ENCODE measurements around the gene COX18. TPM values are rescaled to one million over a fixed set of nuclear protein-coding genes. Genes with fewer than 3 reads are reported as not detected.
A peak's percentile ranks its signal among the peaks of the same experiment; 100 is the strongest.

Gene COX18
- total RNA-seq, 1 donor from 2014 or later = 15.4 TPM

DNA sequence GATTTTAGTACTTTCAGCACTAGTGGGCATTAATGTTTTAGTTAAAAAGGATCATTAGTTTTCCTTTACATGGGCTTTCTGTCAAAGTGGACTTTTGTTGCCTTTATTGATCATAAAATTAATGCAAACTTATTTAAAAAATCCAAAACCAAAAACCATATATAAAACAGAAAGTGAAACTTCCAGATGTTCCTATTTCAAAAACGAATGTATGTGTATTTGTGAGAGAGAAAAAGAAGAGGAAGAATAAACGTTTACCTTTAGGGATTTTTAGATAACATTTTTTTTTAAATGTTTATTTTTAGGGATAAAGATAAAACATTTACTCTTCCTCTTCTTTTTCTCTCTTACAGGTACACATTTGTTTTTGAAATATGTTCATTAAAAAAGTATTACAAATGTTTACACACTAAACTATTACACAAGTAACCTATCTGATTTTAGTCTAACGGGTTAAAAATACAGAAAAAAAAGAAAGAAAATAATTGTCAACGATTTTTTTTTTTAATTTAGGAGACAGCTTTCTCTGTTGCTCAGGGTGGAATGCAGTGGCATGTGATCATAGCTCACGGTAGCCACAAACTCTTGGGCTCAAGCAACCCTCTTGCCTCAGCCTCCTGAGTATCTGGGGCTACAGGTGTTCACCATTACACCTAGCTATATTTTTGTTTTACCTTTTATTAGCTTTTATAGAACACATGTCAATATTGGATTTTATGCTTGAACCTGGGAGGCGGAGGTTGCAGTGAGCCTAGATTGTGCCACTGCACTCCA is 16.8 kb upstream of the COX18 start:
- Mint-ChIP-seq H3K4me1 (ENCODE audit: low read depth) (no peaks in the 10 kb centered on the region), H3K4me3 (ENCODE audit: low read depth) (no peak overlapping the region), H3K27ac (no peak overlapping the region), H3K36me3 (ENCODE audit: insufficient read depth) (peaks cover 21% of the 10 kb centered on the region), H3K9me3 (ENCODE audit: low read depth) (no peaks in the 10 kb centered on the region), H3K27me3 (no peaks in the 10 kb centered on the region)
- DNase-seq (ENCODE audit: low spot score, unreplicated experiment) = no peak
- TF ChIP-seq, protein P1, sequence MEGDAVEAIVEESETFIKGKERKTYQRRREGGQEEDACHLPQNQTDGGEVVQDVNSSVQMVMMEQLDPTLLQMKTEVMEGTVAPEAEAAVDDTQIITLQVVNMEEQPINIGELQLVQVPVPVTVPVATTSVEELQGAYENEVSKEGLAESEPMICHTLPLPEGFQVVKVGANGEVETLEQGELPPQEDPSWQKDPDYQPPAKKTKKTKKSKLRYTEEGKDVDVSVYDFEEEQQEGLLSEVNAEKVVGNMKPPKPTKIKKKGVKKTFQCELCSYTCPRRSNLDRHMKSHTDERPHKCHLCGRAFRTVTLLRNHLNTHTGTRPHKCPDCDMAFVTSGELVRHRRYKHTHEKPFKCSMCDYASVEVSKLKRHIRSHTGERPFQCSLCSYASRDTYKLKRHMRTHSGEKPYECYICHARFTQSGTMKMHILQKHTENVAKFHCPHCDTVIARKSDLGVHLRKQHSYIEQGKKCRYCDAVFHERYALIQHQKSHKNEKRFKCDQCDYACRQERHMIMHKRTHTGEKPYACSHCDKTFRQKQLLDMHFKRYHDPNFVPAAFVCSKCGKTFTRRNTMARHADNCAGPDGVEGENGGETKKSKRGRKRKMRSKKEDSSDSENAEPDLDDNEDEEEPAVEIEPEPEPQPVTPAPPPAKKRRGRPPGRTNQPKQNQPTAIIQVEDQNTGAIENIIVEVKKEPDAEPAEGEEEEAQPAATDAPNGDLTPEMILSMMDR (IDR thresholded peaks at IDR 0.05; ENCODE audit: unreplicated experiment) = no peak

DNA sequence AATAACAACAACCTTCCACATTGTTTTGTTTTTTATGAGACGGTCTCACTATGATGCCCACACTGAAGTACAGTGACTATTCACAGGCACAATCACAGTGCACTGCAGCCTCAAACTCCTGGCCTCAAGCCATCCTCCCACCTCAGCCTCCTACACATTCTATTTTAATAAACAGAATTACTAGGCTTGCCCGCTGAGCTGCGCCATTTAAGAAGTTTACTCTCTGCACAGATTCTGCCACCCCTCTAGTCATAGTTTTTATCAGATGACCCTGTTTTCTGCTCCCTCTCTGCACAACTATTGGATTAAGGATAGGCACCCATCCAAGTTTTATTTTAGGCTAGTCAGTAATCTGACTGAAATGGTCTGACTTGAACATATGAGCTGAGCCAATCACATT is 11.3 kb upstream of the COX18 start:
- no peaks in the 10 kb centered on the region for H3K9me3 Mint-ChIP-seq (ENCODE audit: low read depth)
- TF ChIP-seq, protein P1 (IDR thresholded peaks at IDR 0.05; ENCODE audit: unreplicated experiment) = no peak
- H3K36me3 Mint-ChIP-seq (ENCODE audit: insufficient read depth) = peaks cover 27% of the 10 kb centered on the region

DNA sequence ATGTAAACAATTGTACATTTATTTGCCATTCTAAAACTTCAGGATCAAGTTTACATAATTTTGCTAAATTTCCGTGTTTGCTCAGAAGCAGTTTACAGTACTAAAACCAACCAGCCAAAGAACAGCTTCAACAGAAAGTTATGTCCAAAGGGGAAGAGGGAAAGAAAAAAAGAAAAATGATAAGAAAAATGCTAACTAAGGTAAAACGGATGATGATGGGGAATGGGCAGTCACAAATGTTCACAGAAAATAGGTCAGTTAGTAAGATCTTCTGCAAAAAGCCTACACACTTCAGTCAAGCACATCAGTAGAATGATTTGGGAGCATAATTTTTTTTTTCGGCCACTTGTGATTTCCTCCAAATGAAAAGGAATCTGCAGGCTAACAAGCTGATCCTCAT is 6.3 kb upstream of the COX18 start:
- no peaks in the 10 kb centered on the region for H3K4me1 Mint-ChIP-seq (ENCODE audit: low read depth)
- no peaks in the 10 kb centered on the region for H3K9me3 Mint-ChIP-seq (ENCODE audit: low read depth)
- no peak overlapping the region for H3K27ac Mint-ChIP-seq
- no peak overlapping the region for H3K4me3 Mint-ChIP-seq (ENCODE audit: low read depth)
- TF ChIP-seq, protein P1 (IDR thresholded peaks at IDR 0.05; ENCODE audit: unreplicated experiment) = no peak
- DNase-seq (ENCODE audit: low spot score, unreplicated experiment) = no peak
- peaks cover 23% of the 10 kb centered on the region for H3K36me3 Mint-ChIP-seq (ENCODE audit: insufficient read depth)
- H3K27me3 Mint-ChIP-seq = no peaks in the 10 kb centered on the region

More for the DNA sequence above, 11.3 kb upstream of the COX18 start:
- DNase-seq (ENCODE audit: low spot score, unreplicated experiment) = no peak
- H3K4me1 Mint-ChIP-seq (ENCODE audit: low read depth) = no peaks in the 10 kb centered on the region
- no peak overlapping the region for H3K27ac Mint-ChIP-seq
- no peaks in the 10 kb centered on the region for H3K27me3 Mint-ChIP-seq
- H3K4me3 Mint-ChIP-seq (ENCODE audit: low read depth) = no peak overlapping the region

DNA sequence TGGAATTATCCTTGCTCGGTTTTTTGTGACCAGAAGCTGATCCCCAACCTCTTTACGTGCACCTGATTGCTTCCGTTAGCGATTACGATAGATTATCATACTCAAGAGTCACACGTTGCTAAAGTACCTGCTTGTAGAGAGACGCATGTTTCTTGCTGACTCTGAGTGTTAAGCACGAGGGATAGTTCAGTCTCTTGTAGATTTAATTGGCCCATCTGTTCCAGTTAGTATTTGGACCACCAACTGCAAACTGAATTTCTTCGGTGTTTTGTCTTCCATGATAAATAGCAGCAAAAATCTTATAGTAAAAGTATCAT is 516 bp upstream of the COX18 start:
- TF ChIP-seq, protein P1 (IDR thresholded peaks at IDR 0.05; ENCODE audit: unreplicated experiment) = no peak
- Mint-ChIP-seq H3K27me3 (no peaks in the 10 kb centered on the region), H3K9me3 (ENCODE audit: low read depth) (no peaks in the 10 kb centered on the region), H3K4me3 (ENCODE audit: low read depth) (peak overlapping the region; percentile 94), H3K27ac (peak overlapping the region; percentile 98), H3K4me1 (ENCODE audit: low read depth) (peaks cover 11% of the 10 kb centered on the region), H3K36me3 (ENCODE audit: insufficient read depth) (peaks cover 2% of the 10 kb centered on the region)
- DNase-seq (ENCODE audit: low spot score, unreplicated experiment) = no peak

DNA sequence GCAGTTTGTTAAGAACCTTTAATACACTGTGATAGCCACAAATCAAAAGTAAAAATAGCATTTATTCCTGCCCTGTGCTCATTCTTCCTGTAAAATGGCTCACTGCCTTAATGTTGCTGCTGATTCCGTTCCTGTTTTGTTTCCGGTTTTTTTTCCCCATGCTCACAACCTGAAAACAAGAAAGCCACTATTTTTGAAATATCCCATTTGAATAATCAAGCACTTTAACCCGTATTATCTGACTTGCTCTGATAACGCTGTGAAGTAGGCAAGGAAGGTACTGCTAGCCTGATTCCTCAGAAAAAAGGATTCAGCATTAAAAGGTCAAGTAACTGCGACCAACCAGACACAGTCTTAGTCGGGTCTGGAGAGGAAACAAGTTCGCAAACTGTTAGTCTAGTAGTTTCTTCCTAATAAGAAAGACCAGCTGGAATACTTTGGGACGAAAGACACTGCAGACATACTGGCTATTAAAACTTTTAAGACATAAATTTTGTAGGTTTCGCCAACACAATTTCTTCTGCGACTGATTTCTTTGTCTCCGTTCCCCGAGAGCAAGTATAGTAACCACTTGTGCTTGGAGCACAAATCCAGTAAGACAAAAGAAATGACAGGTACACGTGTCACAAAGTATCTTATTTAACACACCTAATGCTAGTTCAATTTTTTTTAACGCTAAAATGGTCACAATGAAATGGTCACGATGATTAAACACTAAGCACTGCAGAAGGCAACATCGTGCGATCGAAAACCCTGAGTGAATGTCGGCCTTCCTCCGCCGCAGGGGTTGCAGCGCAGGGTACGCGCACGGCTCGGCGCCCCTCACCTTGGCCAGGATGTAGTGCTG is 802 bp downstream of the COX18 start:
- Mint-ChIP-seq H3K4me3 (ENCODE audit: low read depth) (peak overlapping the region; percentile 94), H3K27me3 (no peaks in the 10 kb centered on the region), H3K4me1 (ENCODE audit: low read depth) (peaks cover 11% of the 10 kb centered on the region), H3K9me3 (ENCODE audit: low read depth) (no peaks in the 10 kb centered on the region), H3K36me3 (ENCODE audit: insufficient read depth) (peaks cover 2% of the 10 kb centered on the region), H3K27ac (peak overlapping the region; percentile 98)
- TF ChIP-seq, protein P1 (IDR thresholded peaks at IDR 0.05; ENCODE audit: unreplicated experiment) = no peak
- no peak for DNase-seq (ENCODE audit: low spot score, unreplicated experiment)

Data from progenitor cell of endocrine pancreas (in vitro differentiated cells).